Parathyroid adenoma (tissue), 2 donors: ENCODE data around the gene ZBTB49.

Experiments
- H2AFZ ChIP-seq: fragments of 300-600 bp; sonication (generic); one replicate; pipeline ENCODE4 v1.7.0; 2017; ENCODE audit warnings: antibody characterized with exemption, mild to moderate bottlenecking
- H3K27ac ChIP-seq: fragments of 300-600 bp; sonication (generic); one replicate; pipeline ENCODE4 v1.7.0; 2017
- H3K27me3 ChIP-seq: fragments of 300-600 bp; sonication (generic); one replicate; pipeline ENCODE4 v1.7.0; 2017; ENCODE audit warnings: low read length; ENCODE audit not compliant: control insufficient read depth, insufficient read depth
- H3K36me3 ChIP-seq: fragments of 300-600 bp; sonication (generic); one replicate; pipeline ENCODE4 v1.7.0; 2017; ENCODE audit warnings: low read length; ENCODE audit not compliant: control insufficient read depth, insufficient read depth
- H3K4me1 ChIP-seq: fragments of 300-600 bp; sonication (generic); one replicate; pipeline ENCODE4 v1.7.0; 2017; ENCODE audit warnings: control low read depth
- H3K4me2 ChIP-seq: fragments of 300-600 bp; sonication (generic); one replicate; pipeline ENCODE4 v1.7.0; 2017; ENCODE audit warnings: low read length
- H3K4me3 ChIP-seq: fragments of 300-600 bp; sonication (generic); one replicate; pipeline ENCODE4 v1.7.0; 2017; ENCODE audit warnings: low read depth, low read length
- H3K79me2 ChIP-seq: fragments of 300-600 bp; sonication (generic); one replicate; pipeline ENCODE4 v1.7.0; 2017; ENCODE audit warnings: control low read depth
- H3K9ac ChIP-seq: fragments of 300-600 bp; sonication (generic); one replicate; pipeline ENCODE4 v1.7.0; 2017; ENCODE audit warnings: mild to moderate bottlenecking
- H3K9me3 ChIP-seq: fragments of 300-600 bp; sonication (generic); one replicate; pipeline ENCODE4 v1.7.0; 2017; ENCODE audit warnings: low read length; ENCODE audit not compliant: control insufficient read depth
- TF ChIP-seq, protein P1 (sequence below): fragments of 300-600 bp; sonication (generic); IDR thresholded peaks from one replicate; pipeline ENCODE4 v1.7.0; 2017; ENCODE audit warnings: antibody characterized with exemption, mild to moderate bottlenecking
- donor health status: primary hyperparathyroidism.

The ZBTB49 gene

DNA sequence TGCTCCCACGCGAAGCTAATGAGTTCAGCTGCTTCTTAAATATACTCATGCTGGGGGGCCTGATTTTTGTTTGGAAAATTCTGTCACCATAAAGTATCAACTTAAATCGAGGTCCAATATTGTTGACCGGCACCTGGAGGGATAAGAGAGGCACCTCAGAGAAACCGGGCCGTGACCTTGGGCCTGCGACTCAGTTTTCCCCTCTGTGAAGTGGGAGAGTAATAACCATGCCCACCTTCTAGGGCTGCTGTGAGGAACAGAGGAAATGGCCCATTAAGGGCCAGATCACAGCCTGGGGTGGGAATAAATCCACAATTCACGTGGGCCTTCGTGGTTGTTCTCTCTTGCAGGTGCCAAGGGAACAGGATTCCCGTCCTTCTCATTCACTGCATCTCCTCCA is 39.4 kb downstream of the ZBTB49 start:
- H3K4me3 ChIP-seq: no peak overlapping the region
- H3K4me1 ChIP-seq: no peaks in the 10 kb centered on the region
- no peak overlapping the region for H3K9ac ChIP-seq
- no peak overlapping the region for H3K4me2 ChIP-seq
- no peaks in the 10 kb centered on the region for H3K36me3 ChIP-seq
- no peaks in the 10 kb centered on the region for H3K79me2 ChIP-seq
- no peak overlapping the region for H2AFZ ChIP-seq
- H3K9me3 ChIP-seq: no peaks in the 10 kb centered on the region
- TF ChIP-seq, protein P1, sequence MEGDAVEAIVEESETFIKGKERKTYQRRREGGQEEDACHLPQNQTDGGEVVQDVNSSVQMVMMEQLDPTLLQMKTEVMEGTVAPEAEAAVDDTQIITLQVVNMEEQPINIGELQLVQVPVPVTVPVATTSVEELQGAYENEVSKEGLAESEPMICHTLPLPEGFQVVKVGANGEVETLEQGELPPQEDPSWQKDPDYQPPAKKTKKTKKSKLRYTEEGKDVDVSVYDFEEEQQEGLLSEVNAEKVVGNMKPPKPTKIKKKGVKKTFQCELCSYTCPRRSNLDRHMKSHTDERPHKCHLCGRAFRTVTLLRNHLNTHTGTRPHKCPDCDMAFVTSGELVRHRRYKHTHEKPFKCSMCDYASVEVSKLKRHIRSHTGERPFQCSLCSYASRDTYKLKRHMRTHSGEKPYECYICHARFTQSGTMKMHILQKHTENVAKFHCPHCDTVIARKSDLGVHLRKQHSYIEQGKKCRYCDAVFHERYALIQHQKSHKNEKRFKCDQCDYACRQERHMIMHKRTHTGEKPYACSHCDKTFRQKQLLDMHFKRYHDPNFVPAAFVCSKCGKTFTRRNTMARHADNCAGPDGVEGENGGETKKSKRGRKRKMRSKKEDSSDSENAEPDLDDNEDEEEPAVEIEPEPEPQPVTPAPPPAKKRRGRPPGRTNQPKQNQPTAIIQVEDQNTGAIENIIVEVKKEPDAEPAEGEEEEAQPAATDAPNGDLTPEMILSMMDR: no peak
- H3K27ac ChIP-seq: no peak overlapping the region
- no peaks in the 10 kb centered on the region for H3K27me3 ChIP-seq

DNA sequence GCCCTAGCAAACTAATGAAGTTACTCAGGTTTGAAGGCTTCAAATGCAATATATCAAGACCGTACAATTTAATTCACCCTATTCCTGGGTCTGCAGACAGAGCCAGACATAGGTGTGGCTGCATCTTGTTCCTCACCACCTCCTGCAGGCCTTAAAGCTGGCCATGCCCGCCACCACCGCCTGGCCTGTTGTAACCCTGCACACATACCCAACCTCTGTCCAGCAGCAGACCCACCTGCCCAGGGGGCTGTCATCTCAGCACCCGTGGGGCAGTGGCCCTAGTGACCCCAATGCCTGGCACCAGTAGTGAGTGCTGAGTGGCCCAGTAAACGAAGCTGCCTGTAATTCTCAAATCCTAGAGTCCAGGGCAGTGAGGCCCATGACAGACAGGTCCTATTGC is 40.7 kb downstream of the ZBTB49 start:
- H3K4me3 ChIP-seq: no peak overlapping the region
- TF ChIP-seq, protein P1: no peak
- H3K27me3 ChIP-seq: no peaks in the 10 kb centered on the region
- no peak overlapping the region for H3K4me2 ChIP-seq
- H3K79me2 ChIP-seq: no peaks in the 10 kb centered on the region
- no peak overlapping the region for H3K9ac ChIP-seq
- no peaks in the 10 kb centered on the region for H3K36me3 ChIP-seq
- H3K9me3 ChIP-seq: no peaks in the 10 kb centered on the region
- no peak overlapping the region for H3K27ac ChIP-seq
- no peak overlapping the region for H2AFZ ChIP-seq
- H3K4me1 ChIP-seq: no peaks in the 10 kb centered on the region

DNA sequence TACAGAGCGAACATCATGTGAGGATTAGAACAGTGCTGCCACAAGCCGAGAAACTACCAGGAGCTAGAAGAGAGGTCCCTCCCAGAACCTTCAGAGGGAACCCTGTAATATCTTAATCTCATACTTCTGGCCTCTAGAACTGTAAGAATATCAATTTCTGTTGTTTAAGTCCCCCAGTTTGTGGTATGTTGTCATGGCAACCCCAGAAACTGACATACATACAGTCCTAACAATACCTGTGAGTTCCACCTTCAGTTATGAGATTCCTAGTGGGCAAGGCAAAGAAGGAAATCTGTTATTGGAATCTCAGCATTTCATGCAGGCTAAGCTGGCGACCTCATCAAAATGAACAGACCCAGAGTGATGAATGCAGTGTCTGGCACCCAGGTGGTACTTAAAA is 42.5 kb downstream of the ZBTB49 start:
- no peak overlapping the region for H2AFZ ChIP-seq
- no peaks in the 10 kb centered on the region for H3K36me3 ChIP-seq
- H3K27me3 ChIP-seq: no peaks in the 10 kb centered on the region
- no peak overlapping the region for H3K9ac ChIP-seq
- no peaks in the 10 kb centered on the region for H3K4me1 ChIP-seq
- H3K79me2 ChIP-seq: no peaks in the 10 kb centered on the region
- H3K4me2 ChIP-seq: no peak overlapping the region
- no peak overlapping the region for H3K27ac ChIP-seq
- no peak overlapping the region for H3K4me3 ChIP-seq
- TF ChIP-seq, protein P1: no peak
- H3K9me3 ChIP-seq: no peaks in the 10 kb centered on the region

DNA sequence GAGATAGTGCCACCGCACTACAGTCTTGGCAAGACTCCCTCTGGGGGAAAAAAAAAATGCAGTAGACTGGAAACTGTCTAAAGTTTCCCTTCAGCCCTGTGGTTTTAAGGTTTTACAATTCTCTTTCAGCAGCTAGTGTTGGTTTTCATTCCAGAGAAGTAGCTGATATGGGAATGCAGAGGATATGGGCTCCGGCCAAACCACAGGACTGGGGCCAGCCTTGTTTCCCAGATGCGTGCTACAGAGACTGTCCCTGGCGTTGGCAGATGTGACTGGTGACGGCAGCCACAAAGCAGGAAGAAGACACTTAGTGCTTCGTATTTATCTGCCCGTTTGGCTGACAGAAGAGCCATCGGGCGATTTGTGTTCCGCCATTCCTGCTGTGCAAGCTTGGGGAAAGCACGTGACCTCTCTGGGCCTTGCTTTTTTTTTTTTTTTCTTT is 43.2 kb downstream of the ZBTB49 start:
- no peaks in the 10 kb centered on the region for H3K4me1 ChIP-seq
- H3K36me3 ChIP-seq: no peaks in the 10 kb centered on the region
- H3K27me3 ChIP-seq: no peaks in the 10 kb centered on the region
- H2AFZ ChIP-seq: no peak overlapping the region
- H3K4me3 ChIP-seq: no peak overlapping the region
- no peak overlapping the region for H3K9ac ChIP-seq
- H3K27ac ChIP-seq: no peak overlapping the region
- H3K9me3 ChIP-seq: no peaks in the 10 kb centered on the region
- TF ChIP-seq, protein P1: no peak
- no peaks in the 10 kb centered on the region for H3K79me2 ChIP-seq
- H3K4me2 ChIP-seq: no peak overlapping the region

DNA sequence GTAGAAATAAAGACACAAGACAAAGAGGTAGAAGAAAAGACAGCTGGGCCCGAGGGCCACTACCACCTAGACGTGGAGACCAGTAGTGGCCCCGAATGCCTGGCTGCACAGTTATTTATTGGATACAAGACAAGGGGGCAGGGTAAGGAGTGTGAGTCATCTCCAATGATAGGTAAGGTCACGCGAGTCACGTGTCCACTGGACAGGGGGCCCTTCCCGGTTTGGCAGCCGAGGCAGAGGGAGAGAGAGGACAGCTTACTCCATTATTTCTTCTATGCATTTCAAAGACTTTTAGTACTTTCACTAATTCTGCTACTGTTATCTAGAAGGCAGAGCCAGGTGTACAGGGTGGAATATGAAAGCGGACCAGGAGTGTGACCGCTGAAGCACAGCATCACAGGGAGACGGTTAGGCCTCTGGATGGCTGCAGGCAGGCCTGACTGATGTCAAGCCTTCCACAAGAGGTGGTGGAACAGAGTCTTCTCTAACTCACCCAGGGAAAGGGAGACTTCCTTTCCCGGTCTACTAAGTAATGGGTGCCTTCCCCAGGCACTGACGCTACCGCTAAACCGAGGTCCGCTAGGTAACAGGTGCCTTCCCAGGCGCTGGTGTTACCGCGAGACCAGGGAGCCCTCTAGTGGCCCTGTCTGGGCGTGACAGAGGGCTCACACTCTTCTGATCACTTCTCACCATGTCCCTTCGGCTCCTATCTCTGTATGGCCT is 44.9 kb downstream of the ZBTB49 start:
- Histone ChIP-seq H3K4me3 (no peak overlapping the region), H3K4me1 (no peaks in the 10 kb centered on the region)
- TF ChIP-seq, protein P1: peak; percentile 53

More for the DNA sequence above, 44.9 kb downstream of the ZBTB49 start:
- Histone ChIP-seq H3K27me3 (no peaks in the 10 kb centered on the region), H3K27ac (no peak overlapping the region), H2AFZ (no peak overlapping the region), H3K4me2 (no peak overlapping the region), H3K9me3 (no peaks in the 10 kb centered on the region), H3K79me2 (no peaks in the 10 kb centered on the region), H3K9ac (no peak overlapping the region), H3K36me3 (no peaks in the 10 kb centered on the region)
